CD4-positive, alpha-beta T cell treated with Interleukin-21 for 1 hour (primary cell): ENCODE measurements around the gene CCDC127.
"Not testable (repeated sequence)": the region's sequence is repeated elsewhere in the genome, so short reads cannot be mapped to it uniquely, and the experiment has no call there.

Experiments
- DNase-seq: peaks from one replicate; pipeline ENCODE4 v3.0.0-alpha.2; 2020

Gene CCDC127

DNA sequence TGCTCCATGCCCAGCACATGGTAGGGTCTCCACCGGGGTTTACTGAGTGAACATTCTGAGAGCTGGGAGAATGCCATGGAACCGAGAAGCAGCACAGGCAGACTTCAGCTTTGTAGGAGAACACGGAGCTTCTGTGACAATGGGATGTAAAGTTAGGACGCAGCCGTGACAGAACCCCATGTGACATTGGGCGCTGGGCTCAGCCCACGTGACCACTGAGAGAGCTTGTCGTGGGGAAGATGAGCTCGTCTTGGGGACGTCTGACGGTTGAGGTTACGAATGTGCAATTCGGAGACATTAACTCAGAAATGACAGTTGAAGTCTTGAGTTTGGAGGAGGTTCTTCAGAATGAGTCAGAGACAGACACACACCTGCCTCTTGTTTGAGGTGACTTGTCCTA, 13.7 kb upstream of the CCDC127 start:
- DNase-seq: no peak

DNA sequence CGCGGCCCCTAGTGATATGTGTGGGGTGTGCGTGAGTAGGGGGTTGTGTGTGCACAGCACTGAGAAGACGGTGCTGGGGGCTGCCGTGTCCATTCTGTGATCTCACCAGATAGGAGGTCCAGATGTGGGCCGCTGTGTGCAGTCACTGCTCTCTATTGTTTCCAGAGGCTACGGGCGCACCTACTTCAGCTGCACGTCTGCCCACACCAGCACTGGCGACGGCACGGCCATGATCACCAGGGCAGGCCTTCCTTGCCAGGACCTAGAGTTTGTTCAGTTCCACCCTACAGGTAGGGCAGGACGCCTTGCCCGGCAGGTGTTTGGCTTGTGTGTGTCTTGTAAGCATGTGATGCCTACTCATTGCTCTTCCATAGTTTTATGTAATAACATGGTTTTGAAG, 12.8 kb upstream of the CCDC127 start:
- DNase-seq: no peak

GRCh38 chr5:228886-229285, 10.9 kb upstream of the CCDC127 start:
- no peak for DNase-seq

GRCh38 chr5:227375-227774, 9.4 kb upstream of the CCDC127 start:
- DNase-seq: not testable (repeated sequence)

DNA sequence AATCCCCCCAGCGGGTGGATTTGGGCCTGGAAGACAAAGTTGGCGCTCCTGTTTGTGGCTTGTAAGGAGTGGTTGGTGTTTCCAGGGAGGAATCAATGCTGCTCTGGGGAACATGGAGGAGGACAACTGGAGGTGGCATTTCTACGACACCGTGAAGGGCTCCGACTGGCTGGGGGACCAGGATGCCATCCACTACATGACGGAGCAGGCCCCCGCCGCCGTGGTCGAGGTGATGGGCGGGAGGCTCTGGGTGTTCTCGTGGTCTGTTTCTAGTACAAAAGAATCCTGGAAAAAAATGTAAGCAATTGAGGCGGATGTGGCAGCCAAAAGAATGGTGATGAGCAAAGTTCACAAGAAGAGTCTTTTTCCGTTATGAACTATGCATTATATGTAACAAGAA, 7.4 kb upstream of the CCDC127 start:
- no peak for DNase-seq

DNA sequence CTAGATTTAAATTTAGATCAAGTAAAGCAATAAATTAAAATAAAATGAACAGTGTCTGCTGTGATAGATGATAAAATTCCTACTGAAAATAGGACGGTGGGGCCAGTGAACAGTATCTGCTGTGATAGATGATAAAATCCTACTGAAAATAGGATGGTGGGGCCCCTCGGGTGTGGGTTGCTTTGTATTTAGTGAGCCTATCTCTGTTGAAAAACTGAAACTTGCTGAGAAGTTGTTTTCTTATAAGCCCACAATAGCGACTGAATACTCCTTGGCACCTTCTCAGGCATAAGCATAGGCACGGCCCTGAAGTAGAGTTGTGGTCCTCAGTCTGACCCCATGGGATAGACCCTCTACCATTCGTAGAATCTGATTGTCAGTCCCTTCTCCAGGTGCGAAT, 5.8 kb upstream of the CCDC127 start:
- DNase-seq: no peak

GRCh38 chr5:222951-223715, 5.2 kb upstream of the CCDC127 start:
- not testable (repeated sequence) for DNase-seq

DNA sequence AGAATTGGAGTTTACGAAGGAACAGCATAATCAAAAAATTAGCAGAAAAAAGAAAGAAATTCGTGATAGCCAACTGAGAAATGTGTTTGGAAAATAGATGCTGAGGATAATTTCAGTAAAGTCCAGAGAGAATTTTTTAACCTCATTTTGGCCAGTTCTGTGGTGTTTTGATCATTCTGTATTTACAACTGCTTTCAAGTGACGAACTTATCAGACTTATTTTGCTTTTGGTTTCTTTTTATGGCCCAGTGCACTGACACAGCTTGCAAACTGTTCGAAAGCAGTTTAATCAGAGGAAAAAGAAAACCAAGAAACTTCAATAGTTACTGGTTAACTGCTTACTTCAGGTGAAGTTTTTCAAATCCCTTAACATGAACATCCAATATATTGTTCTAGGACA, 2.0 kb upstream of the CCDC127 start:
- DNase-seq: peak; percentile 55

- peak; percentile 44 for DNase-seq
Observed at GRCh38 chr5:219460-219863, 1.5 kb upstream of the CCDC127 start.

- peak; percentile 18 for DNase-seq
Observed at GRCh38 chr5:218457-219291, 721 bp upstream of the CCDC127 start.

GRCh38 chr5:216076-216475, 1.9 kb downstream of the CCDC127 start:
- not testable (repeated sequence) for DNase-seq

DNA sequence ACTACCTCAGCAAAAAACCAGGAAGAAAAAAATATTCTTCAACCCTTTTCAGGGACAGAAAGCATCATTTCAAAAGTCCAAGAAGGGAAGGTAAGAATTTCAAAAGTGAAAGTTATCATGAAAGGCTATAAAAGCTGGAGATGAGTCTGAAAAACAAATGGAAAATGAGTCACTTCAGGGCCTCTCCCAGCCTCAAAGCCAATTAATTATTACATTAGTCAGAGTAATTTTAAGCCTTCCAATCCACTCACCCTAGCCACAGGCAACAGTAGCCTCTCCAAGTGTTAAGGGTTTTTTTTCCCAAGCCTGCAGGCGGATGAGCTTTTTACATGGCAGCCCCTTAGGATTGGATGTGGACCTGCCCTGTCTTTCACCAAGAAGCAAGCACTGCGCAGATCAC, 2.7 kb downstream of the CCDC127 start:
- not testable (repeated sequence) for DNase-seq

DNA sequence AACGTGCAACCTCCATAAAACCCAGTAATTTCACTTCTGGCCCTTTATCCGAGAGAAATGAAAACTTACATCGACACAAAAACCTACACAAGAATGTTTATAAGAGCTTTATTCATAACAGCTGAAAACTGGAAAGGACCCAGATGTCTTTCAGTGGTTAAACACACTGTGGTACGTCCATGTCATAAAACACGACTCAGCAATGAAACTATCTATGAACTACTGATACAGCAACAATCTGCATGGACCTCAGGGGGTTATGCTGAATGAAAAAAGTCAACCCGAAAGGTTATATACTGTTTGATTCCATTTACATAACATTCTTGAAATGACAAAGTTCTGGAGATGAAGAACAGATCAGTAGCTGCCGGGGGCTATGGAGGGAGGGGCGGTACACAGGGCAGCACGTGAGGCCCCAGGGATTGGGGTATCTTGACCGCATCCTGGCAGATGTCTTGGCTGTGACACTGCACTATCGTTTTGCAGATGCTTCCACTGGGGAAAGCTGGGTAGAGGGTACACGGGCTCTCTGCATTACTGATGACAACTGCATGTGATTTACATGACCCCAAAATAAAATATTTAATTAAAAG, 4.1 kb downstream of the CCDC127 start:
- no peak for DNase-seq

- DNase-seq: no peak
Observed at GRCh38 chr5:208449-209114, 9.4 kb downstream of the CCDC127 start.

GRCh38 chr5:207599-207998, 10.4 kb downstream of the CCDC127 start:
- DNase-seq: no peak

GRCh38 chr5:206927-207536, 10.9 kb downstream of the CCDC127 start:
- no peak for DNase-seq

DNA sequence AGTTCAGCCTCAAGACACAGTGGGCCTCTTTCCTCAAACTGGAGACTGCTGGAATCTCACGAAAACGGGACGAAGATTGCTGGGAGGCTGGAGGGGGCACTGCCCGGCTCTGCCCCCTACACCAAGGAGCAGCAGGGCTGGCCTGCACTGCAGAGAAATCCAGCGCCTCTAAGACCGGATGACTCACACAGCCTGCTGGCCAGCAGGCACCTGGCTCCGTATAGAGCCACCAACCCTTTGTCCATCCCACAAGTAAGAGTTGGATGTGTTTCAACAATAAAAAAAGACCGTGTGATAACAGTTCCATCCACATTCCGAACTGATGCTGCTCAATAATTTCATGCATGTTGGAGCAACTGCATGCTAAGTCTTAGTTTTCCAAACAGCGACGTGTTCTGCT, 11.5 kb downstream of the CCDC127 start:
- DNase-seq: no peak

- no peak for DNase-seq
Observed at GRCh38 chr5:204966-205670, 12.8 kb downstream of the CCDC127 start.

DNA sequence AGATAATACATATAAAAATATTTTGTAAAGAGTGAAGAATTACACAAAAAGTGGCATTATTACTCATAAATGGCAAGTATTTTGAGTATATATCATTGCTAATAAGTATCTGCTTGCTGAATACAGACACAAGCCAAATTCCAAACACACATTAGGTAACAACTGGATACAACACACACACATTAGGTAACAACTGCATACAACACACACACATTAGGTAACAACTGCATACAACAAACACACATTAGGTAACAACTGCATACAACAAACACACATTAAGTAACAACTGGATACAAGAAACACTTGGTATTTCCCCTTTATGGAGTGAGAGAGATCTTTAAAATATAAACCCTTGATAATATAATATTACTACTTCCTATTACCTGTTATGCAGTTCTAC, 13.5 kb downstream of the CCDC127 start:
- DNase-seq: no peak

DNA sequence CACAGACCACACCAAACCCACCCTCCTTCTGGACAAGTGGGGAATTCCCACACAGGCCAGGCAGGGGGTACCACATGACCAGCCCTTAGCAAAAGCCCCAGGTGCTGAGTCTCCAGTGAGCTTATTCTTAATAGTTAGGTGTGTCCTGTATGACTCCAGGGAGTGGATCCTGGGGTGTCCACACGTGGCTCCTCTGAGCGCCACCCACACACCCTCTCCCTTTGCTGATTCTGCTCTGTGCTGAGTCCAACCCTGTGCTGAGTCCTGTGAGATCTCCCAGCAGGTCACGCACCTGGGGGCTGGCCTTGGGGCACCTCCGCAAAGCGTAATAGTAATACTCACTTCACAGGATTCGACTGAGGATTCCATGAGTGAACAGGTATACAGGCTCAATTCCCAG, 14.0 kb downstream of the CCDC127 start:
- no peak for DNase-seq

- no peak for DNase-seq
Observed at GRCh38 chr5:203246-203930, 14.6 kb downstream of the CCDC127 start.

DNA sequence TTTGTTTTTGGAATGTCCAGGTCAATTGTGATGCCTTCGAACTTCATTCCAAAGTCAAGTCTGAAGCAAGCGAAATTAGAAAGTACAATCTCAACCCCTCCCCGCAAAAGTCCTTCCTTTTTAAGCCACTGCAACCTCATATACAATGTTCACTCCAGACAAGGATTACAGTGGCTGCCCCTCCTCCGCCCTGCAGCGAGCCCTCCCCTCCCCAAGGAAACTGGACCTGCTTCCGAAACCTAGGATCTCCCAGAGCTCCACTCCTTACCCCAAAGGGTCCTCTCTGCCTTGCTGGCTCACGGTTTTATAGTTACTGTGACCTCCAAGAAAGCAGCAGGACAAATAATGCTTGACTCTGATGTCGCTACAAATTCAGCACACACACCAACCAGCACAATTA, 16.3 kb downstream of the CCDC127 start:
- no peak for DNase-seq
